HG02973 (cell line): ENCODE data around the gene TRMT2A.
A peak's percentile ranks its signal among the peaks of the same experiment; 100 is the strongest.
"Not testable (repeated sequence)": the region's sequence is repeated elsewhere in the genome, so short reads cannot be mapped to it uniquely, and the experiment has no call there.

Experiments used
- ATAC-seq: cut with Tn5 transposase; IDR thresholded peaks from one replicate; pipeline ENCODE4 v1.9.1; 2021; ENCODE audit warnings: moderate library complexity; ENCODE audit not compliant: unreplicated experiment

TRMT2A gene

DNA sequence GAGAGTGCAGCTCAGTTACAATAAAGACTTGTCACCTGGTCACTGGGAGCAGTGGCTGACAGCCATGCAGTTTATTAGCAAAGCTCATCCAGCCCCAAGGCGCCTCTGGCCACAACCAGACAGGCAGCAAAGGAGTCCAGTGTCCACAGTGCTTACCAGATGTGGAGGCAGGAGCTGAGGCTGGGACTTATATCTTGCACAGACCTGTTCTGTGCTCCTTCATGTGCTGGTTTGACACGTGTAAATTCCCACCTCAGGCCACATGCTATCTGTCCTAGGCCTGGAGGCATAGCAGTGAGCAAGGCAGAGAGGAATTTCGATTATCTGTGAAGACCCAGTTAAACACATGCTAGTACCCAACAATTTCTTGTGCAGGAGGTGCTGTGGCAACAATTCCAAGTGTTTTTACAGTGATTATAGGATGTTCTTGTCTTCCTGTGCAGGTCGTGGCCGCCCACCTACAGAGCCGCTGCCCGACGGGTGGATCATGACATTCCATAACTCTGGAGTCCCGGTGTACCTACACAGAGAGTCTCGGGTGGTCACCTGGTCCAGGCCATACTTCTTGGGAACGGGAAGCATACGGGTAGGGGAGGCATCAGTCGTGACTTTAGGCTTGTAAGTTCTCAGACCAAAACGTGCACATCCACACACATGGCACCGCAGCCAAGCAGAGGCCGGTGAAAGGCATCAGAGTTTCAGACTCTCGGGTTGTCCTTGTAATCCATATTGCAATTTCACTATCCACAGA, 27.6 kb downstream of the TRMT2A start:
- ATAC-seq: no peak

GRCh38 chr22:20088263-20088648, 28.8 kb downstream of the TRMT2A start:
- no peak for ATAC-seq

DNA sequence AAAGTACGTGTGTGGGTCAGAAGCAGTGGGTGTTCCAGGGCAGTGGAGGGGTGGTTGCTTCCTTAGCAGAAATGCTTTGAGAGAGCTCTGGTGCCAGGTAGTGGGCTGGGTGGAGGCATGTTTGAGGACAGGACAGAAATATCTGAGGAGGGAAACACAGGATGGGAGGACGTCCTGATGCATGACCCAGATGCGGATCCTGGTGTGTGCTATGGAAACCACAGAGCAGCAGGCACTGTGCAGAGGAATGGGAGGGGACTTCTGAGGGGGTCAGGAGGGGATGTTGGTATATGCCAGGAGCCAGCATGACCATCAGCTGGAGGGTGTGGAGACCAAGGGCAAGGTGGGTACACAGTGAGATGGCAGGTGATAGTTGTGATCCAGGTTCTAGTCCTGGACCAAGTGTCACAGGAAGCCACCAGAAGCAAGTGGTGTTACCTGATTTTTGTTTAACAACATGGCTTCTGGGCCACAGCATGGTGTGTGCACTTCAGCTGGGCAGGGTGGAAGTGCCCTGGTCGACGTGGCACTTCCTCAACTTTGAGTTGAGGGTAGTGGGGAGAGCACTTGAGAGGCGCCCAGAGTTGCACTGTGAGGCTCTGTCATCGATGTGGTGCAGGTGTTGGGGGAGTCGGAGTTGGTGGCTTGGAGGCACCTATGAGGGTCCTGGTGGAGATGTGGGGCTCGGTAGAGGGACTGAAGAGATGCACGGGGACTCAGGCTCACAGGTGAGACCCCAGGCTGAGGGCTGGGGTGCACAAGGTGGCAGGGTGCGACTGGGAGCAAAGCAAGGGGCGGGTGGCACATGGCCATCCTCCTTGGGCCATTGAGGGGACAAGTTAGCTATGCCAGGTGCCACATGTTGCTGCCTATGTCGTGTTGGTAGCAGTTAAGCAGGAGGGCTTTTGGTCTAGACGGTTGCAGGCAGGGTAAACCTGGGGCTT, 29.4 kb downstream of the TRMT2A start:
- no peak for ATAC-seq

GRCh38 chr22:20086763-20087162, 30.3 kb downstream of the TRMT2A start:
- ATAC-seq: no peak

DNA sequence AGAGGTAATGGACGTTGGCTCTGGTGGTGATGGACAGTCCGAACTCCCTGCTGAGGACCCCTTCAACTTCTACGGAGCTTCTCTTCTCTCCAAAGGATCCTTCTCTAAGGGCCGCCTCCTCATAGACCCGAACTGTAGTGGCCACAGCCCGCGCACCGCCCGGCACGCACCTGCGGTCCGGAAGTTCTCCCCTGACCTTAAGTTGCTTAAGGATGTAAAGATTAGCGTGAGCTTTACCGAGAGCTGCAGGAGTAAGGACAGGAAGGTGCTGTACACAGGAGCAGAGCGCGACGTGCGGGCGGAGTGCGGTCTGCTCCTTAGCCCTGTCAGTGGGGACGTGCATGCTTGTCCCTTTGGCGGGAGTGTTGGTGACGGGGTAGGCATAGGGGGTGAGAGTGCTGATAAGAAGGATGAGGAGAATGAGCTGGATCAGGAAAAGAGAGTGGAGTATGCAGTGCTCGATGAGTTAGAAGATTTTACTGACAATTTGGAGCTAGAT, 30.9 kb downstream of the TRMT2A start:
- ATAC-seq: no peak

DNA sequence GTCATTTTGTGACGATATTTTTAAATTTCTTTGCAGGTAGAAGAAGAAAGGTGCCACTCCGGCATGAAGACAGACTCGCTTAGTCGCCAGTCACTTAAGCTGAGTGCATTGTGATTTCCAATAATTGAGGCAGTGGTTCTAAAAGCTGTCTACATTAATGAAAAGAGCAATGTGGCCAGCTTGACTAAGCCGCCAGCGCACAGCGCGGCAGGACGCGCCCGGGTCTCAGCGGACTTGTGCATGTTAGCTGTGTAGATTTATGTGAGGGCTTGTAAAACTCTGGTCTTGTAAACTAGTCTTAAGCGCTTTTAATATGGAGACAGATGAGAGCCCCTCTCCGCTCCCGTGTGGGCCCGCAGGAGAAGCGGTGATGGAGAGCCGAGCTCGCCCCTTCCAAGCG, 31.4 kb downstream of the TRMT2A start:
- ATAC-seq: no peak

DNA sequence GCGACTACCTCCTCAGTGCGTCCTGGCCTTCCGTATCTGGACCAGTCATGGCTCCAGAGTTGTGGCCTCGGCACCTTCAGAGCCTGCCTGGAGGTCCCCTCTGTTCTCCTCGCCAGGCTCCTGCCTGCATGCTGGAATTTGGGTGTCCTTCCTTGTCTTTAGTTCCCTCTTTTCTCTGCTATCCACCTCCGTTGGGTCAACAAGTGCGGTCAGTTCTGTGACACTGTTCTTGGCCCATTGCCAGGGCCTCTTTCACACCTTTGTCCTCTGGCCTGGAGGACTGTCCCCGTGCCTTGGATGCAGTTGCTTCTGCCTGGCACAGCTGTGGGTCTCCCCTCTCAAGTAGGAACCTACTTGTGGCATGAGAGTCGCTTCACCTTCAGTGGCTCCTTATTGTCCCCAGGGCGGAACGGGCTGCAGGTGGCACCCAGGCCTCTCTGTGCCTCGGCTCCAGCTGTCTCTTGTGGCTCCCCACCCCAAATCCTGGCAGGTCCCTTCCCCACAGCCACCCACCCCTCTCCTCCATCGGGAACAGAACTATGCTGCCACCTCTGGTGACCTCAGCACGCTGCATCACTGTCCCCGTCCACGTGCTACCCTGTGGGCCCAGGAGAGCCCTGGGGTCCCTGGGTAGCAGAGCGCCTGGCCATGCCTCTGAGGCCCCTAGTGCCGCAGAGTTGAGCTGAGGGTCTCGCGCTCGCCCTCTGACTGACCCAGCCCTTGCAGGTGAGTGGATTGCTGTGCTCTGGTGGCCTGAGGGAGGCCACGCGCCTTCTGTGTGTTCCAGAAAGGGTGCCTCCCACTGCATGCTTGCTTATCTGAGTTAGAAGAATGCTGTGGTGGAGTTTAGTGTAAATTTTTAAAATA, 32.2 kb downstream of the TRMT2A start:
- no peak for ATAC-seq

- ATAC-seq: no peak
These were observed 33.0 kb downstream of the TRMT2A start for GRCh38 chr22:20083891-20084546.

DNA sequence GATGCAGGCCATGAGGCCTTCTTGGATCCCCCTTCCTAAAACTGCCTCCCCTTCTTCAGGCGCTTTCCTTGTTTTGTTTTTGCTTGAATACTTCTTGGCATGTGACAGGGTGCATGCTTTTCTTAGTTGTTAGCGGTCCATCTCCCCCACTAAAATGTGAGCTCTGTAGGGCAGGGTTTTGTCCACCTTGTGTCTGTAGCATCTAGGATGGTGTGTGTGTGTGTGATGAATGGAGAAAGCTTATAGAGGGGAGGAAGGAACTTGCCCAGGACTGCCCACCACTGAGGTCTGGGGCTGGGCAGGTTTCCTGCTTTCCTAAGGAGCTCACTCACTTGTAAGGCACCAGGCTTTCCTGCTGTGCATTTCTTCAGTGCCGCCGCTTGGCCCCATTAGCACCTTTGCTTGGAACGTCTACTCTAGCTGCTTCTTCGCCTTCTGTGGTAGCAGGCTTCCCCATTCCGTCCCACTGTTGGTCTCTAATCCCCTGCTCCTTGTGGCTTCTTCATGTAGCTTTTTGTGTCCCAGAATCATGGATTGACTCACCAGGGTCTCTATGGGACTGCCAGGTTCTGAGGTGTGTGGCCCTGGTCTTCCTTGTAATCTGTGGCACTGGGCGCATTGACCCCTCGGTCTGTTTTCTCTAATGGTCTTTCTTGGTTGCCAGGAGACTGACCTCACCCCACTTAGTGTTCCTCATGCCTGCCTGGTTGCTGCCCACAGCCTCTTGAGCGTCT, 33.7 kb downstream of the TRMT2A start:
- ATAC-seq: no peak

DNA sequence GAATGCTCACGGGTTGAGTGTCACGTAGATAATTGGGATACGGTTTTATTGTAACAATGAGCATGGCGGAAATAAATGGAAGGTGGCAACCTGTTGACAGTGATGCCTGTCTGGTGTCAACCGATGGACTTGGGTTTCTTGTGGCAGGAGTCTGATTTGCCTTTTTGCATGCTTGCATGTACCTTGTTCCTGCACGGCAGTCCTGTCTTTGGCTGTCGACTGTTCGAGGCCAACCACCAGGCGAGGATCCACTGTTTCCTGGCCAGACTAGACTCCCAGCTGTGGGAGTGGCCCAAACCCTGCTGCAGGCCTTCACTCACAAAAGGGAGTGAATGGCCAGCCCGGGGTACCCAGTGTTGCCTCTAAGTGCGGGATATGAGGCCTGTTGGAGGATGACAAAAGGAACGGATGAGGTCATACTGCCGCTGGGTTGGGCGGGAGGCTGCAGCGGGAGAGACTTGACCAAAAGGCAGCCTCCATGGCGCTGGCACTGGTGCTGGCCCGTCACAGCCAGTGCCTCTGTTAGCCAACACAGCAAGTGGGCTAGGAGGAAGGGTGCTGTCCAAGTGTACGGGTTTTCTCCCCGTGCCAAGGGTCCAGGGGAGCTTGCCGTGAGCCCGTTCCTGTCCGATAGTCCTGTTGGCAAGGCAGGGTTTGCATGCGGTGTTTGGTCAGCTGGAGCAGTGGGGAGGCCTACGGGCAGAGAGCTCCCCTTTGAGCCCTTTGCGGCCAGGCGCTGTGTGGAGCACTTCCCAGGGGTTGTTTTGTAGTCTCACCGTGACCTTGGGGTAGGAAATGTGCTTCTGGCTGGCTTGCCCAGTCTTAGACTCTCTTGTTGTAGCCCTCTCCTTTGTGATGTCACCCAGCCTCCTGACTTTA, 36.0 kb downstream of the TRMT2A start:
- ATAC-seq: no peak

DNA sequence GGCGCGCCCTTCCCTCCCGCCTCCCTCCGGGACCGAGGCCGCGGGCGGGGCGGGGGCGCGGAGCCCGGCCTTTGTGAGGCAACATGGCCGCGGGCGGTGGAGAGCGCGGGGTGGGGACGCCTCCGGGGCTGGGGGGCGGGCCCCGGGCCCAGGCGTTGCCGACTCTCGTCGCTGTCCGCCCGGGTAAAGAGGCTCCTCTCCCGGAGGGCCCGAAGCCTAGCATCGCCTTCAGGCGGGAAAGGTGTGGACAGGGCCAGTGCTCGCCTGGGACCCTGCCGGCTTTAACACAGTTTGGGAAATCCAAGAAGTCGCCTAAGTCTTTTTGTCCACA, 36.6 kb downstream of the TRMT2A start:
- ATAC-seq: peak; percentile 42

- peak; percentile 78 for ATAC-seq
These were observed 37.1 kb downstream of the TRMT2A start, which contains the start of gene DGCR8 for GRCh38 chr22:20079745-20080444. Gene DGCR8 (plus strand): TSS chr22:20080241. CDS start chr22:20085964, 5,723 bp downstream.

GRCh38 chr22:20076627-20077172, 40.3 kb downstream of the TRMT2A start:
- ATAC-seq: no peak

- ATAC-seq: no peak
These were observed 45.5 kb downstream of the TRMT2A start for GRCh38 chr22:20071524-20071972.

- no peak for ATAC-seq
These were observed 47.5 kb downstream of the TRMT2A start for GRCh38 chr22:20069331-20070042.

DNA sequence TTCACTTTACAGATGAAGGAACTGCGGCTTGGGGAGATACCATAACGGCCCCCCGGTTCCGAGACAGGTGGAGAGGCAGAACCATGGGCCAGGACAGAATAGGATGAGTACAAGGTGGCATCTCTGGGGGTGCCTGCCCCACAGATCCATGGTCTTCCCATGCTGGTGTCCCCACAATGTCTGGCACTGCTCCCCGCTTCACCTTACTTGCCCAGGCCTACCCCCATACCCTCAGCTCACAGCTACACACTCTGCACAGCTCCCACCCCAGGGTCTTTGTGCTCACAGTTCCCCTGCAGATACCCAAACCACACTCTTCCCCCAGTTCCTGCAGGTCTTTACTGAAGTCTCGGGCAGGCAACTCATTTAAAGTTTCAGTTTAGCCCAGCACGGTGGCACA, 48.4 kb downstream of the TRMT2A start:
- no peak for ATAC-seq

DNA sequence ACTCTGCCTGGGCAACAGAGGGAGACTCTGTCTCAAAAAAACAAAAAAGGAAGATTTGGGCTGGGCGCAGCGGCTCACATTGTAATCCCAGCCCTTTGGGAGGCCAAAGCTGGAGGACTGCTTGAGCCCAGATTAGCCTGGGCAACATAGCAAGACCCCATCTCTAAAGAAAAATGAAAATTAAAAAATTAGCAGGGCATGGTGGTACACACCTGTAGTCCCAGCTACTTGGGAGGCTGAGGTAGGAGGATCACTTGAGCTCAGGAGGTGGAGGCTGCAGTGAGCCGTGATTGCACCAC, 49.7 kb downstream of the TRMT2A start:
- not testable (repeated sequence) for ATAC-seq
